WI38 (cell line): Measurements from ENCODE around the gene C8B.

ENCODE experiments used
- H3K4me3 ChIP-seq: 2 replicates; pipeline ENCODE4 v1.5.1; 2011; ENCODE audit warnings: low read depth, mild to moderate bottlenecking, control low read depth, low read length
- TF ChIP-seq, protein P1 (sequence below): IDR thresholded peaks from 2 replicates; pipeline ENCODE4 v1.5.1; 2012; ENCODE audit warnings: low read depth, mild to moderate bottlenecking, control low read depth, low read length

Gene C8B

DNA sequence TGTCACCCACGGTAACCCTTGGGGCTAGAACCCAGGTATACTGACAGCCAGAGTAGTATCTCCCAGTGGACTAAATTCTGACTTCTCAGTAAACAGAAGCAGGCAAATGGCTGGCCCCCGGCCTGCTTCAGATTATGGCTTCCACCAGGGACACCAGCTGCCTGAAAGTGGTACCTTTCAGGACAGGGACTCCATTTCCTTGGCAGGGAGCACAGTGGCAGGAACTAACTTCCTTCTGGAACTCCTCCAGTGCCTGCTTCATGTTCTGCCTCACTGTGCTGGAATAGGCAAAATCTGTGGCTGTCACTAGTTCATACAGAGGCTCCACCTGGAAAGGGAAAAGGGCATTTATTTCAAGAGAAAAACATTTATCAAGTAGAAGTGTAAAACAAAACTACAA, 32.7 kb downstream of the C8B start:
- no peak overlapping the region for H3K4me3 ChIP-seq
- TF ChIP-seq, protein P1, sequence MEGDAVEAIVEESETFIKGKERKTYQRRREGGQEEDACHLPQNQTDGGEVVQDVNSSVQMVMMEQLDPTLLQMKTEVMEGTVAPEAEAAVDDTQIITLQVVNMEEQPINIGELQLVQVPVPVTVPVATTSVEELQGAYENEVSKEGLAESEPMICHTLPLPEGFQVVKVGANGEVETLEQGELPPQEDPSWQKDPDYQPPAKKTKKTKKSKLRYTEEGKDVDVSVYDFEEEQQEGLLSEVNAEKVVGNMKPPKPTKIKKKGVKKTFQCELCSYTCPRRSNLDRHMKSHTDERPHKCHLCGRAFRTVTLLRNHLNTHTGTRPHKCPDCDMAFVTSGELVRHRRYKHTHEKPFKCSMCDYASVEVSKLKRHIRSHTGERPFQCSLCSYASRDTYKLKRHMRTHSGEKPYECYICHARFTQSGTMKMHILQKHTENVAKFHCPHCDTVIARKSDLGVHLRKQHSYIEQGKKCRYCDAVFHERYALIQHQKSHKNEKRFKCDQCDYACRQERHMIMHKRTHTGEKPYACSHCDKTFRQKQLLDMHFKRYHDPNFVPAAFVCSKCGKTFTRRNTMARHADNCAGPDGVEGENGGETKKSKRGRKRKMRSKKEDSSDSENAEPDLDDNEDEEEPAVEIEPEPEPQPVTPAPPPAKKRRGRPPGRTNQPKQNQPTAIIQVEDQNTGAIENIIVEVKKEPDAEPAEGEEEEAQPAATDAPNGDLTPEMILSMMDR = no peak

DNA sequence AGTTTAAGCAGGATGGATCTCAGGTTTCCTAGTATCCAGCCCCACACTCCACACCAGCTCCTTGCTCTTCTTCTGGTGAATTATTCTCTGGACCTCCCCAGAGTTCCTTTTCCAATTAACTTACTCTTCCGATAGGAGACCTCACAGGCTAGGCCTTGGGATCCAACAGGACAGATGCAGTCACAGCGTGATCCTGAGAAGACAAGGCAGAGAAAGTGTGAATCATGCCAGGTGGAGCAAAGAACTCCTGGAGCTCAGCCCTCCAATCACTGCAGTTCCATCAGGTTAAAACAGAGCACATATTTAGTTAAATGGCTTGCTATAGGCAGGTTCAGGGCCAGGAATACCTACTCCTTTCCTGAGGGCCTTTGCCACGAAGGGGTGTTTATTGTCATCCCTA, 34.1 kb downstream of the C8B start:
- TF ChIP-seq, protein P1 = no peak
- no peak overlapping the region for H3K4me3 ChIP-seq

DNA sequence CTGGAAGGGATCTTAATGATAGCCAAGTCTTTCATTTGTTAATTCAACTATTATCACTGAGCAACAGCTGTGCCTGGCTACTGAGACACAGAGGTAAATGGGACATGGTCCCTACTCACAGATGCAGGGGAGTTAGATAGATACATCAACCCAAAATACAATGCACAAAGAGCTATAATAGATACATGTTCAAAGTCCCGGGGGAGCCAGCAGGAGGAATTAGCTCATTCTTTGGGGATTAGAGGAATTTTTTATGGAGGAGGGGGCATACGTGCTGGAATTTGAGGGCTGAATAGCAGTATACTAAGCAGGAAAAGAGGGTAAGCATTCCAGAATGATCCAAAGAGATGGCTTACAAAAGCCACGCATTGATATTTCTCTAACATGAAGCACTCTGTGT, 34.6 kb downstream of the C8B start:
- TF ChIP-seq, protein P1 = no peak
- H3K4me3 ChIP-seq = no peak overlapping the region

DNA sequence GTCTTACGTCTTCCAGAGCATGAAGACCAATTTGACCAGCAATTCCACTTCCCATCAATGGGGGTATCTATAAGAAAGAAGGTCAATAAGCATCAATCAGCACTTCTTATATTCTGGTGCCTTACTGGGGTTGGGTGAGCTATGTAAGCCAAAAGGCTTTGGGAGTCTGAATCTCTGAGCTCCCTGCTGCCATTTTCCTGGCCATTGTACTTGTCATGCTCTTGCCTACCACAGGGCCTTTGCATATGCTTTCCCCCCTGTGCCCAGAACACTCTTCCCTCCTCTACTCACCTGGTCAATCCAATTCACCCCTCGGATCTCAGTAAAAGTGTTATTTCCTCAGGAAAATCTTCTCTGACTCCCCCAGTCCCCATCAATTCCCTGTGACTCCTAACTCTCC, 36.3 kb downstream of the C8B start:
- TF ChIP-seq, protein P1 = no peak
- no peak overlapping the region for H3K4me3 ChIP-seq

- TF ChIP-seq, protein P1 = no peak
- no peak overlapping the region for H3K4me3 ChIP-seq
Measured at GRCh38 chr1:56927986-56928385, 37.8 kb downstream of the C8B start.

GRCh38 chr1:56927171-56927570, 38.6 kb downstream of the C8B start:
- H3K4me3 ChIP-seq = no peak overlapping the region
- TF ChIP-seq, protein P1 = no peak

GRCh38 chr1:56925193-56925592, 40.6 kb downstream of the C8B start:
- no peak overlapping the region for H3K4me3 ChIP-seq
- TF ChIP-seq, protein P1 = no peak
